D721Med (cell line): ENCODE measurements around the gene CST3.

Experiments used
- DNase-seq: peaks from one replicate; pipeline ENCODE4 v3.0.0; 2011; ENCODE audit warnings: low spot score; ENCODE audit not compliant: insufficient read length
- FAIRE-seq: peaks from 2 replicates; lab custom pipeline; 2011; peaks lifted over from hg19 to GRCh38; lab: Jason Lieb, UNC
- CTCF ChIP-seq: IDR thresholded peaks from 2 replicates; pipeline ENCODE4 v1.5.1; 2012; ENCODE audit warnings: mild to moderate bottlenecking, control low read depth; ENCODE audit not compliant: insufficient read depth; ENCODE audit errors: missing control alignments

CST3 gene

GRCh38 chr20:23585808-23586734, 51.7 kb downstream of the CST3 start:
- FAIRE-seq (no peak), DNase-seq (no peak)
- TF ChIP-seq CTCF: no peak

DNA sequence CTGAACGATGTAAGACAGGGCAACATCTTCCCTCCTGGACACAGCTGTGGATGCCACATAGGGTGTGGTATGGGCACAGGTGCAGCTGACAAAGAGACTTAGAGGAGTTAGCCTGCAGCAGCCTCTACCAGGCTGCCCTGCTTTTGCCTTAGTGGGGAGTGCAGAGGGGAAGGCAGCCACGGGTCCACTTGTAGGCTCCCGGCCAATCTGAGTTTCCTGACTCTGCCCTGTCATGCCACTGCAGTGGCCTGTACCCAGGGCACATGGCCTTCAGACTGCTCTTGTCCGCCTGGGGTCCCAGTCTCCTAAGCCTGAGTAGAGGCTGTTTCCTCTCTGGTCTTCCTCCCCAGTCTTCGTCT, 52.3 kb downstream of the CST3 start:
- no peak for DNase-seq
- TF ChIP-seq CTCF: no peak
- FAIRE-seq: no peak

DNA sequence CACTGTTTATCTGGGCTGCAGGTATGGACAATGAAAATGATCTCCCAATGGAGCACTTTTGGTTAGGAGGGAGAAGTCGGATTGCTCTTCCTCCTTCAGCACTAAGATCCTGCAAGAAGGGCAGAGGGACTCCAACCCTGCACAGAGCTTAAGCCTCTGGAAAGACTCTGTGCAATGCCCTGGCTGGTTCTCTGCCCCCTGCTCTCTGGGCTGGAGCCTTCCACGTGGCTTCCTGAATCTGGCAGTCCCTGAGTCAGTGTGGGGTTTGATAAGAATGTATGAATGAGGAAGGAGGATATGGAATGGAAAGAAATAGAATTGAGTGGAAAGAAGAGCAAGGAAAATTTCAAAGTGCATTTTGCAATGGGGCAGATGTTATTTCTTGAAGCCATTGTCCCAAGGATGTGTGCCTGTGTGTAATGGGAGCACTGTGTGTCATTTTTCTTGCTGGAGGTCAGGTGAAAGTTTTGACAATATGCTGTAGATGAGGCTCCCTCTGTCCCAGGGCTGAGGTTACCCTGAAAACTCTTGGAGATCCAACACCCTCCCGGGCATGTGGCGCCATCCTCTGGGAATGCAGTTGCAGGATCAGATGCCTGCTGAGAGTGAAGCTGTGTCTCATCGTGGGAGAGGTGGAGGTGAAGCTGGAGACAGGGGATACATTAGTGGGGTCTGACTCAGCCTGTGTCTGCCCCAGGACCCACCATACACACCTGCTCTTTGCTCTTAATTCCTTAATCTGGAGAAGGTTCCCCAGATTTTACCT, 53.1 kb downstream of the CST3 start:
- no peak for DNase-seq
- no peak for TF ChIP-seq CTCF
- no peak for FAIRE-seq
